Raji (cell line): ENCODE data around the gene POC1B.

Experiments
- POLR2A ChIP-seq: IDR thresholded peaks from 2 replicates; pipeline ENCODE4 v1.6.1; 2011; ENCODE audit warnings: low read depth, low read length, control low read depth; ENCODE audit not compliant: insufficient read depth

POC1B gene

GRCh38 chr12:89492883-89493282 lies 33.0 kb downstream of the POC1B start:
- TF ChIP-seq POLR2A, result no peak

GRCh38 chr12:89490922-89491321 lies 34.9 kb downstream of the POC1B start:
- no peak for TF ChIP-seq POLR2A

- TF ChIP-seq POLR2A, result no peak
These were observed 39.6 kb downstream of the POC1B start for GRCh38 chr12:89486264-89486663.

- no peak for TF ChIP-seq POLR2A
These were observed 41.4 kb downstream of the POC1B start for GRCh38 chr12:89484470-89484869.

- no peak for TF ChIP-seq POLR2A
These were observed 44.5 kb downstream of the POC1B start for GRCh38 chr12:89481213-89481914.

- TF ChIP-seq POLR2A, result no peak
These were observed 45.9 kb downstream of the POC1B start for GRCh38 chr12:89479982-89480381.

GRCh38 chr12:89477633-89478279 lies 48.1 kb downstream of the POC1B start:
- no peak for TF ChIP-seq POLR2A

GRCh38 chr12:89476904-89477595 lies 48.8 kb downstream of the POC1B start:
- no peak for TF ChIP-seq POLR2A

GRCh38 chr12:89476232-89476631 lies 49.6 kb downstream of the POC1B start:
- TF ChIP-seq POLR2A, result no peak

GRCh38 chr12:89475203-89475990 lies 50.5 kb downstream of the POC1B start:
- no peak for TF ChIP-seq POLR2A

- TF ChIP-seq POLR2A, result no peak
These were observed 51.2 kb downstream of the POC1B start for GRCh38 chr12:89474615-89475014.

- TF ChIP-seq POLR2A, result no peak
These were observed 53.3 kb downstream of the POC1B start for GRCh38 chr12:89472508-89472907.

- no peak for TF ChIP-seq POLR2A
These were observed 54.9 kb downstream of the POC1B start for GRCh38 chr12:89470741-89471509.

- TF ChIP-seq POLR2A, result no peak
These were observed 56.5 kb downstream of the POC1B start for GRCh38 chr12:89469361-89469760.
